Fibroblast of pulmonary artery (primary cell): ENCODE data around the gene SERPINA10.

Experiments
- DNase-seq: peaks from one replicate; pipeline ENCODE4 v3.0.0-alpha.2; 2010; ENCODE audit warnings: low read depth
- H3K4me3 ChIP-seq: replicated peaks from 2 replicates; pipeline ENCODE4 v1.5.1; 2011; ENCODE audit warnings: low read depth, mild to moderate bottlenecking, control low read depth, low read length, moderate library complexity
- CTCF ChIP-seq: IDR thresholded peaks from 2 replicates; pipeline ENCODE4 v1.5.1; 2011; ENCODE audit warnings: mild to moderate bottlenecking, control low read depth, low read length, inconsistent platforms; ENCODE audit errors: missing control alignments

SERPINA10 gene

GRCh38 chr14:94314890-94315289 lies 21.8 kb upstream of the SERPINA10 start:
- no peak for TF ChIP-seq CTCF
- DNase-seq = no peak
- H3K4me3 ChIP-seq = no peak overlapping the region

- no peak for TF ChIP-seq CTCF
- H3K4me3 ChIP-seq = no peak overlapping the region
- peak; percentile 53 for DNase-seq
Observed at GRCh38 chr14:94313991-94314655, 21.1 kb upstream of the SERPINA10 start.

- no peak for DNase-seq
- TF ChIP-seq CTCF = no peak
- no peak overlapping the region for H3K4me3 ChIP-seq
Observed at GRCh38 chr14:94312481-94313246, 19.6 kb upstream of the SERPINA10 start.

GRCh38 chr14:94310248-94310647 lies 17.2 kb upstream of the SERPINA10 start:
- DNase-seq = no peak
- no peak overlapping the region for H3K4me3 ChIP-seq
- TF ChIP-seq CTCF = no peak

- TF ChIP-seq CTCF = no peak
- no peak overlapping the region for H3K4me3 ChIP-seq
- DNase-seq = no peak
Observed at GRCh38 chr14:94309721-94310120, 16.7 kb upstream of the SERPINA10 start.

GRCh38 chr14:94307410-94307992 lies 14.4 kb upstream of the SERPINA10 start:
- no peak overlapping the region for H3K4me3 ChIP-seq
- peak; percentile 11 for DNase-seq

More at GRCh38 chr14:94307410-94307992, 14.4 kb upstream of the SERPINA10 start:
- TF ChIP-seq CTCF = peak; percentile 6
